HepG2 (cell line): ENCODE data around the gene IQGAP2.

Source experiments
- CTCF ChIP-seq: sonication (generic); formaldehyde crosslinking; IDR thresholded peaks from 2 replicates; pipeline ENCODE4 v1.5.0; 2020; ENCODE audit warnings: mild to moderate bottlenecking, missing genetic modification reagents, moderate library complexity
- E2F1 ChIP-seq: sonication (generic); formaldehyde crosslinking; IDR thresholded peaks from 2 replicates; pipeline ENCODE4 v1.5.0; 2020; ENCODE audit warnings: missing genetic modification reagents
- NONO ChIP-seq, 2 experiments: fragments of 450-650 bp in 1 of 2; sonication (generic) in 1 of 2; formaldehyde crosslinking in 1 of 2; IDR thresholded peaks in 1 of 2; conservative IDR thresholded peaks in 1 of 2; 2 replicates each; pipeline versions ENCODE4 v1.6.1 to v1.8.0; 2017 to 2022; ENCODE audit warnings: mild to moderate bottlenecking in 1 of 2, missing genetic modification reagents in 1 of 2, moderate library complexity in 1 of 2
- POLR2AphosphoS5 ChIP-seq: IDR thresholded peaks from 2 replicates; pipeline ENCODE4 v1.6.1; 2012; ENCODE audit warnings: low read depth, low read length
- SETDB1 ChIP-seq: sonication (generic); formaldehyde crosslinking; IDR thresholded peaks from 2 replicates; pipeline ENCODE4 v1.5.1; 2020; ENCODE audit warnings: missing genetic modification reagents, mild to moderate bottlenecking, borderline replicate concordance
- TGIF2 ChIP-seq: IDR thresholded peaks from 2 replicates; pipeline ENCODE4 v1.6.1; 2016; ENCODE audit warnings: control low read depth, missing compliant biosample characterization
- ZNF609 ChIP-seq: sonication (generic); formaldehyde crosslinking; IDR thresholded peaks from 2 replicates; pipeline ENCODE4 v1.4.0; 2020; ENCODE audit warnings: mild to moderate bottlenecking, missing genetic modification reagents, borderline replicate concordance

GRCh38 chr5:76403766-76404222 is 709 bp downstream of the IQGAP2 start:
- TF ChIP-seq ZNF609 (CRISPR knock-in tag) (no peak), NONO (IDR thresholded peaks at IDR 0.05) (no peak), NONO (CRISPR knock-in tag; conservative IDR thresholded peaks at IDR 0.05) (no peak), SETDB1 (CRISPR knock-in tag) (no peak), TGIF2 (CRISPR knock-in tag) (no peak), POLR2AphosphoS5 (no peak), CTCF (CRISPR knock-in tag) (peak; percentile 68), E2F1 (no peak)
